Glomerular visceral epithelial cell (primary cell): ENCODE results near the gene SDK1.

Experiments
- DNase-seq: peaks from one replicate; pipeline ENCODE4 v3.0.0-alpha.2; 2016; ENCODE audit errors: extremely low spot score

The SDK1 gene

GRCh38 chr7:3781607-3782006, 480.6 kb downstream of the SDK1 start:
- no peak for DNase-seq

GRCh38 chr7:3787717-3788264, 486.7 kb downstream of the SDK1 start:
- peak; percentile 2 for DNase-seq

GRCh38 chr7:3790803-3791202, 489.8 kb downstream of the SDK1 start:
- DNase-seq = no peak

- DNase-seq = no peak
Measured at GRCh38 chr7:3791327-3791726, 490.3 kb downstream of the SDK1 start.

- no peak for DNase-seq
Measured at GRCh38 chr7:3795141-3795540, 494.1 kb downstream of the SDK1 start.

- DNase-seq = no peak
Measured at GRCh38 chr7:3795781-3796180, 494.7 kb downstream of the SDK1 start.

- DNase-seq = no peak
Measured at GRCh38 chr7:3805151-3805550, 504.1 kb downstream of the SDK1 start.

- no peak for DNase-seq
Measured at GRCh38 chr7:3806516-3806915, 505.5 kb downstream of the SDK1 start.

- DNase-seq = no peak
Measured at GRCh38 chr7:3807824-3808223, 506.8 kb downstream of the SDK1 start.

GRCh38 chr7:3821488-3821887, 520.4 kb downstream of the SDK1 start:
- DNase-seq = no peak

- no peak for DNase-seq
Measured at GRCh38 chr7:3825491-3825890, 524.4 kb downstream of the SDK1 start.

- DNase-seq = no peak
Measured at GRCh38 chr7:3832199-3832598, 531.1 kb downstream of the SDK1 start.

- no peak for DNase-seq
Measured at GRCh38 chr7:3835109-3835508, 534.1 kb downstream of the SDK1 start.

- DNase-seq = no peak
Measured at GRCh38 chr7:3836855-3837254, 535.8 kb downstream of the SDK1 start.

GRCh38 chr7:3844540-3845151, 543.6 kb downstream of the SDK1 start:
- no peak for DNase-seq

GRCh38 chr7:3846738-3847137, 545.7 kb downstream of the SDK1 start:
- DNase-seq = no peak

GRCh38 chr7:3847336-3847735, 546.3 kb downstream of the SDK1 start:
- no peak for DNase-seq

GRCh38 chr7:3859431-3859830, 558.4 kb downstream of the SDK1 start:
- DNase-seq = no peak

GRCh38 chr7:3860932-3861331, 559.9 kb downstream of the SDK1 start:
- no peak for DNase-seq

GRCh38 chr7:3861386-3861785, 560.3 kb downstream of the SDK1 start:
- no peak for DNase-seq

- DNase-seq = peak; percentile 54
Measured at GRCh38 chr7:3861941-3862340, 560.9 kb downstream of the SDK1 start.

- no peak for DNase-seq
Measured at GRCh38 chr7:3862774-3863173, 561.7 kb downstream of the SDK1 start.

GRCh38 chr7:3866277-3866676, 565.2 kb downstream of the SDK1 start:
- no peak for DNase-seq

- no peak for DNase-seq
Measured at GRCh38 chr7:3867863-3868262, 566.8 kb downstream of the SDK1 start.
